Natural killer cell treated with Interleukin-12 subunit alpha and Interleukin-12 subunit beta and Interleukin-15 and Interleukin-18, amount 100 ng/mL, for 72 hours (primary cell): ENCODE data around the gene NUDT14. TPM values are rescaled to one million over a fixed set of nuclear protein-coding genes. Genes with fewer than 3 reads are reported as not detected.
A peak's percentile ranks its signal among the peaks of the same experiment; 100 is the strongest.

Experiments used
- ATAC-seq, 2 donors: fragments of 150-1000 bp; cut with Tn5 transposase in 1 of 2; sonication (Bioruptor Pico), chemical (Tn5 transposase) in 1 of 2; 2 replicates each; pipeline ENCODE4 v1.10.0; 2021
- DNase-seq: peaks from one replicate; pipeline ENCODE4 v3.0.0; 2022; ENCODE audit warnings: low spot score
- H3K27ac Mint-ChIP-seq, 2 donors: 1 replicate in 1 of 2; 2 replicates in 1 of 2; pipeline ENCODE4 v1.8.0; 2022; ENCODE audit warnings: mixed read lengths in 2 of 2, mild to moderate bottlenecking in 1 of 2, moderate library complexity in 1 of 2
- H3K27me3 Mint-ChIP-seq, 2 donors: 1 replicate in 1 of 2; 2 replicates in 1 of 2; pipeline ENCODE4 v1.8.0; 2022; ENCODE audit warnings: mixed read lengths in 2 of 2
- H3K36me3 Mint-ChIP-seq: one replicate; pipeline ENCODE4 v1.8.0; 2022; ENCODE audit warnings: mixed read lengths
- H3K4me1 Mint-ChIP-seq, 2 donors: 1 replicate in 1 of 2; 2 replicates in 1 of 2; pipeline ENCODE4 v1.8.0; 2022; ENCODE audit warnings: low read depth in 2 of 2, mixed read lengths in 2 of 2, mild to moderate bottlenecking in 1 of 2
- H3K4me3 Mint-ChIP-seq: one replicate; pipeline ENCODE4 v1.8.0; 2022; ENCODE audit warnings: mixed read lengths
- H3K9me3 Mint-ChIP-seq: 2 replicates; pipeline ENCODE4 v1.8.0; 2022; ENCODE audit warnings: mixed read lengths
- total RNA-seq, 2 donors: library from RNA; stranded (reverse); gene quantifications; one replicate each; pipeline ENCODE4 v1.2.3, GENCODE V29; 2022

Gene NUDT14
- total RNA-seq, 2 donors from 2014 or later: 10.2 to 23.4 TPM

DNA sequence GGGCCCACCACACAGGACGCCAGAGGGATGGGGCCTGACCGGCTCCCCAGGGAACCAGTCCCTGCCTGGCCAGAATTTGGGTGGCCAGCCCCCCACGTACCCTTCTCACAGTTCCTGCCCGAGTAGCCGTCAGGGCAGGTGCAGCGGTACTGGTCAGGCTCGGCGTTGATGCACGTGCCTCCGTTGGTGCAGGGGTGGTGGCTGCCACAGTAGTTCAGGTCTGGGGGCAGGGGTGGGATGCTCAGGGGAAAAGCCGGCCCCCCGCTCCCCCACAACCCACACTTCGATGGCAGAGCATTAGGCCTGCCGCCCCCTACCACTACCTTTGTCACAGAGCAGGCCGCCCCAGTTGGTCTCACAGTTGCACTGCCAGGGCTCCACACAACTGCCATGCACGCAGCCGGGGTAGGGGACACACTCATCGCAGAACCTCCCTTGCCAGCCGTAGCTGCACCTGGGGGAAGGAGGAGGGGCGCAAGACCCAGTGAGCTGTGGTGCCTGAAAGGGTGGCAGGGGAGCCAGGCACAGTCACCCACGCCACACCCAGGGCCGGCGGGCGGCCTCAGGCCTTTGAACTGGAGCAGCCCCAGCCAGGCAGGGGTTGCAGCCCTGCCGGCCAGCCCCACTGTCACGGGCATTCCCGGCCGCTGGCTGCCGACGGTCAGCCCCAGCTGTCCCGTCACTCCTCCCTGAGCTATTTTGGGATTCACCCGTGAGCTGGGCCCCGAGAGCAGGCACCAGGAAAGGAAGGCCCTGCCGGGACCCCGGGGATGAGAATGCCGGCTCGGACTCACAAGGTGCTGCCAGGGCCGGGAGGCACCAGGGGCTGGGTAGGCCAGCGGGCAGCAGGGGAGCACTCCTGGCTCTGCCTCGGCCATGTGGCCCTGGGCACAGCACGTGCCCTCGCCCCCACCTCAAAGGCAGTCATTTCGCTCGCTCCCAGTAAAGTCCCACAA is 29.0 kb downstream of the NUDT14 start:
- H3K4me1 Mint-ChIP-seq: no peaks in the 10 kb centered on the region
- H3K27me3 Mint-ChIP-seq: no peaks in the 10 kb centered on the region
- no peaks in the 10 kb centered on the region for H3K9me3 Mint-ChIP-seq
- DNase-seq (no peak), ATAC-seq (no peak)
- H3K27ac Mint-ChIP-seq: no peak overlapping the region
- no peak overlapping the region for H3K4me3 Mint-ChIP-seq
- no peaks in the 10 kb centered on the region for H3K36me3 Mint-ChIP-seq

DNA sequence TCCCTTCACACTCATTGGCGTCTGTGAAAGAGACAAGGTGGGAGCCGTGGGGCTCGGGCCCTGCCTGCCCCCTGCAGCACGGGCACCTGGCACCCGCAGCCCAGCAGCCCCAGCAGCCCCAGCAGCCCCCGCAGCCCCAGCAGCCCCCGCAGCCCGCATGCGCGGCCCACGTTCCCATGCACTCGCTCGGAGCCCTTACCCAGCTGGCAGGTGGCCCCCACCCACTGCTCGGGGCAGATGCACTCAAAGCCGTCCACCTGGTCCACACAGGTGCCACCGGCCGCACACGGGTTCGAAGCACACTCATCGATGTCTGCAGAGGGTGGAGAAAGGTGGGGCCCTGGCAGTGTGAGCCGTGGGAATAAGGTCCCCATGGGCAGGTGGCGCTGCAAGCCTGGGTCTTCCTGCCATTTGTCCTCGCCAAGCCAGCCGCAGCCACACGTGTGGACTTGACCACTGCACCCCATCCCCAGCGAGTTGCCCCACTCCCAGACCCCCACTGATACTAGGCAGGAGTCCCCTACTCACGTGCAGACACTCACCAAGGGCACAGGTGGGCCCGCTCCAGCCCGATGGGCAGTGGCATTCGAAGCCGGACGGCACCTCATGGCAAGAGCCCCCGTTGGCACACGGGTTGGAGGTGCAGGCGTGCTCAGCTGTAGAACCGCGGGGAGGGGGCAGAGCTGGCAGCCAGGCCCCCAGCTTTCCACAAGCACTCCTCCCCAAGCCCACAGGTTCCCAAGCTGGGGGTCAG is 29.9 kb downstream of the NUDT14 start:
- ATAC-seq (no peak), DNase-seq (no peak)
- no peaks in the 10 kb centered on the region for H3K27me3 Mint-ChIP-seq
- H3K36me3 Mint-ChIP-seq: no peaks in the 10 kb centered on the region
- no peaks in the 10 kb centered on the region for H3K9me3 Mint-ChIP-seq
- no peaks in the 10 kb centered on the region for H3K4me1 Mint-ChIP-seq
- H3K4me3 Mint-ChIP-seq: no peak overlapping the region
- H3K27ac Mint-ChIP-seq: no peak overlapping the region

DNA sequence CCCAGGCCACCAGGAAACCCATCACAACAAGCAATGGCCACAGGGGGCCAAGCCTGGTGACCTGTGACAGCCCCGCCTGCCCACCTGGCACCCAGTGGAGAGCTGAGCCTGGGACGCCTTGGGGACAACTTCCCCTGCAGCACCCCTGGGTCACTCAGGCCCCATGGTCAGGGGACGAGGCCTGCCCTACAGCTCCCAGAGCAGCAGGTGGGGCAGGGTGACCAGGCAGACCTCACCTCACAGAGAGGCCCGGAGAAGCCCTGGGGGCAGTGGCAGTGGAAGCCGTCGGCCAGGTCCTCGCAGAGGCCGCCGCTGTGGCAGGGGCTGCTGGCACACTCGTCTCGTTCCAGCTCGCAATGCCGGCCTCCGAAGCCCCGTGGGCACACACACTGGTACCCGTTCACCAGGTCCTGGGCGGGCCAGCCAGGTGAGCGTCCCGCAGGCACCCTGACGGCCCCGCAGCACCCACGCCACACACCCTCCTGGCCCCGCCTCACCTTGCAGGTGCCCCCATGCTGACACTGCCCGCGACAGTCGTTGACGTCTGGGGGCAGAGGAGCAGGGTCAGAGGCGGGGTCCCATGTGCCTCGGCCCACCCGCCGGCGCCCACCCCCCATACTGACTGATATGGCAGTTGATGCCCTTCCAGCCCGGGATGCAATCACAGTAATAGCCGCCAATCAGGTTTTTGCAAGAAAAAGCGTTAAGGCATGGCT is 30.6 kb downstream of the NUDT14 start:
- Mint-ChIP-seq H3K4me1 (no peaks in the 10 kb centered on the region), H3K9me3 (no peaks in the 10 kb centered on the region), H3K27ac (no peak overlapping the region), H3K4me3 (no peak overlapping the region), H3K36me3 (no peaks in the 10 kb centered on the region), H3K27me3 (no peaks in the 10 kb centered on the region)
- DNase-seq (no peak), ATAC-seq (no peak)

DNA sequence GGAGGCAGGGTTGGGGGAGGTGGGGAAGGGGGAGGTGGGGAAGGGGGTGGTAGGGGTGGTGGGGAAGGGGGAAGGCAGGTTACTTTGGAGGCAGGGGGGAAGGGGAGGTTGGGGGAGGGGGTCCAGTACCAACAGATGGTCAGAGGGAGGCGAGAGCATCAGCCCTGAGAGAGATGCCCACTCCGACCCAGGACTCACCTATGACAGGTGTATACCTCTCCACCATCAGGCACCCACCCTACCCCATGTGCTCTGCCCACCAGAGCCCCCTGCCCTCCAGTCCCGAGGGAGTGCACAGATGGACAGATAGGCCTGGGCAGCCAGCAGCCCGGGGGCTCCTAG is 31.1 kb downstream of the NUDT14 start:
- Mint-ChIP-seq H3K36me3 (no peaks in the 10 kb centered on the region), H3K4me1 (no peaks in the 10 kb centered on the region), H3K9me3 (no peaks in the 10 kb centered on the region), H3K27ac (no peak overlapping the region), H3K27me3 (no peaks in the 10 kb centered on the region), H3K4me3 (no peak overlapping the region)
- DNase-seq (no peak), ATAC-seq (no peak)

- ATAC-seq (no peak), DNase-seq (no peak)
- Mint-ChIP-seq H3K27me3 (no peaks in the 10 kb centered on the region), H3K27ac (no peak overlapping the region), H3K4me3 (no peak overlapping the region), H3K36me3 (no peaks in the 10 kb centered on the region), H3K9me3 (no peaks in the 10 kb centered on the region), H3K4me1 (no peaks in the 10 kb centered on the region)
These were observed 31.8 kb downstream of the NUDT14 start for GRCh38 chr14:105149146-105149781.

- no peaks in the 10 kb centered on the region for H3K4me1 Mint-ChIP-seq
- H3K36me3 Mint-ChIP-seq: no peaks in the 10 kb centered on the region
- H3K27ac Mint-ChIP-seq: no peak overlapping the region
- no peak for DNase-seq
- H3K4me3 Mint-ChIP-seq: no peak overlapping the region
- H3K27me3 Mint-ChIP-seq: no peaks in the 10 kb centered on the region
- ATAC-seq: no peak
- no peaks in the 10 kb centered on the region for H3K9me3 Mint-ChIP-seq
These were observed 32.4 kb downstream of the NUDT14 start for GRCh38 chr14:105148604-105149145.

DNA sequence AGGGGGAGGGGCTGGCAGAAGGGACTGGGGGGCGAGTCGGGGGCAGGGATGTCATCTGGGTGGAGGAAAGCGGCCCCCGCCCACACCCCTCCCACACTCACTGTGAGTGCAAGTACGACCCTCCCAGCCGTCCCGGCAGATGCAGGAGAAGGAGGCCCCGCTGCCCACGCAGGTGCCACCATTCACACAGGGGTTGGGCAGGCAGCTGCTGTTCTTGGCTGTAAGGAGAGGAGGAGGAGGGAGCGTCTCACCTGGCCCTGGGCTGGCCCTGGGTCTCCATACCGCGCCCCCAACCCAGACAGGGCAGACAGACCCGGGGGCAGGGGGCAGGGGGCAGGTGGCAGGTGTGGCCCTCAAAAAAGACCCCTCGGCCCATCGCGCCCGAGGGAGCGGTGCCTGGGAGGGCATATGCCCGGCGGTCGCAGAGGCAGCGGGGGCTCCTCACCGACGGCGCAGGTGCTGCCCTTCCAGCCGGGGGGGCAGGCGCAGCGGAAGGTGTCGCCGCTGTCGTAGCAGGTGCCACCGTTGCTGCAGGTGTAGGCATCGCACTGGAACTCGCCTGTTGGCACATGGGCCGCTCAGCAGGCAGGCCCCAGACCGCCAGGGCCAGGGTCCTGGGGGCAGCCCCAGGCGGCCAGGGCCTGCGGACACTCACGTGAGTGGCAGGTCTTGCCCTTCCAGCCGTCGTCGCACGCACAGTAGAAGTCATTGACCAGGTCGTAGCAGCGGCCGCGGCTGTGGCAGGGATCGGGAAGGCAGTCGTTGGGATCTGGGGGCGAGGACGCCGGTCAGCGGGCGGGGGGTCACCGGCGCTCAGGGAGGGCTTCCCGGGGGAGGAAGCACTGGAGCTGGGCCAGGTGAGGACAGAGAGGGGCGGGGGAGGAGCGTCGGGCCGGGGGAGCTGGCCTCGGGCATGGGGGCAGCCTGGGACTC is 33.2 kb downstream of the NUDT14 start:
- Mint-ChIP-seq H3K27ac (no peak overlapping the region), H3K36me3 (no peaks in the 10 kb centered on the region), H3K4me3 (no peak overlapping the region), H3K9me3 (no peaks in the 10 kb centered on the region), H3K27me3 (no peaks in the 10 kb centered on the region), H3K4me1 (no peaks in the 10 kb centered on the region)
- ATAC-seq (no peak), DNase-seq (peak; percentile 39)

DNA sequence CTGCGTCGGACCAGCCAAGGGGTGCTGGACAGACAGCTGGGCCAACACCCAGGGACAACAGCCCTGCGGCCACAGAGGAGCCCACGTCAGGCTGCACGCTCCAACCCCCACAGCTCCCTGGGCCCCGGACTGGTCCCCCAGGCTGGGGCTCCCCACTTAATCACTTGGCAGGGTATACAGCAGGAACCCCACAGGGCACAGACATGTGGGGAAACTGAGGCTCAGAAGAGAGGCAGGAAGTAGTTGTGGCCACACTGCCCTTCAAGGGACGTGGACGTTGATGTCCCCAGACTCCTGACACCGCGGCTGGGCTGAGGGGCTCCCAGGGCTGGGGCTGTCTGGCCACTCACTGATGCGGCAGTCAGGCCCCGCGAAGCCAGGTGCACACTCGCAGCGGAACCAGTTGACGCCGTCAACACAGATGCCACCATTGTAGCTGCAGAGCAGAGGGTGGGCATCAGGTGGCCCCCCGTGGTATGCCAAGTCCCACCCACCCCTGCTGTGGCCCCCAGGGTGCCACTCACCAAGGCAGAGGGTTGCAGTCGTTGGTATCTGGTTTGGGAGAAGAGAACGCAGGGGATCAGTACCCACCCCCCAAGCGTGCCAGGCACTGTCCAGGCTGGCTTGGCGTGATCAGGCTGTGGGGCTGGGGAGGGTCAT is 34.0 kb downstream of the NUDT14 start:
- no peaks in the 10 kb centered on the region for H3K9me3 Mint-ChIP-seq
- H3K36me3 Mint-ChIP-seq: no peaks in the 10 kb centered on the region
- H3K4me1 Mint-ChIP-seq: no peaks in the 10 kb centered on the region
- no peaks in the 10 kb centered on the region for H3K27me3 Mint-ChIP-seq
- DNase-seq (peak; percentile 25), ATAC-seq (no peak)
- no peak overlapping the region for H3K4me3 Mint-ChIP-seq
- no peak overlapping the region for H3K27ac Mint-ChIP-seq

- H3K4me1 Mint-ChIP-seq: no peaks in the 10 kb centered on the region
- ATAC-seq (no peak), DNase-seq (peak; percentile 56)
- no peaks in the 10 kb centered on the region for H3K36me3 Mint-ChIP-seq
- no peaks in the 10 kb centered on the region for H3K9me3 Mint-ChIP-seq
- no peak overlapping the region for H3K4me3 Mint-ChIP-seq
- no peak overlapping the region for H3K27ac Mint-ChIP-seq
- H3K27me3 Mint-ChIP-seq: no peaks in the 10 kb centered on the region
These were observed 34.7 kb downstream of the NUDT14 start for GRCh38 chr14:105146181-105146975.

DNA sequence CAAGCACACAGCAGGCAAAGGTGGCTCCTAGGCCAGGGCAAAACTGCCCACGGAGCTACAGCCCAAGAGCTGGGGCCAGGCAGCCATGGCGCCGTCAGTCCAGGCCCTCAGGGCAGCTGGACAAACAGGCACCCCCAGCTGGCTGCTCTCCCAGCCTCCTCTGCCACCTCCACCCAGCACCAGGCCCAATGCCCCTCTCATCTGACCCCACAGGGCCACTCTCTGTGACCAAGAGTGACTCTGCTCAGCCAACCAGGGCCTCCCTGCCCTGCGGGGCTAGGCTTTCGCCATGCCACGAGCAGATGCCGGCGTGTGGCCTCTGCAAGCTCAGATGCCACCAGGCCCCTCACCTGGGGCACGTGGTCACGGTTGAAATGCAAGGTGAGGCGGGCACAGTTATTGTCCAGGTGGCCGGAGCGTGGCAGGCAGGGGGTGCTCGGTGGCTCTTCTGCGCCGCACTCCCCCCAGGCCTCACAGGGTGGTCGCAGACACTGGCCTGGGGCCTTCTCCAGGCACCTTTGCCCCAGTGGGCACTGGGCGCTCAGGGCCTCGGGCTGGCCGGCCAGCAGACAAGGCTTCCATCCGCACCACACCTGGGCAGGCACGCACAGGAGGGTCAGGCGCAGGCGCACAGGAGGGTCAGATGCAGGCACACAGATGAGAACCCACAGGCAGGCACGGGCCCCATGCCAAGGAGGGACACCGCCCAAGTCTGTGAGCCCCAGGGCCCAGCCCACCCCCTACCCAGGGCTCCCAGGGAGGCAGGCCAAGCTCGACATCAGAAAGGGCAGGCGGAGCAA is 35.5 kb downstream of the NUDT14 start:
- Mint-ChIP-seq H3K27me3 (no peaks in the 10 kb centered on the region), H3K27ac (no peak overlapping the region)
- DNase-seq: no peak

More for the DNA sequence above, 35.5 kb downstream of the NUDT14 start:
- Mint-ChIP-seq H3K4me3 (no peak overlapping the region), H3K36me3 (no peaks in the 10 kb centered on the region), H3K9me3 (no peaks in the 10 kb centered on the region), H3K4me1 (no peaks in the 10 kb centered on the region)
- ATAC-seq: no peak
